Amniotic epithelial cell (primary cell): ENCODE measurements around the gene MYO1C.
"Not testable (repeated sequence)": the region's sequence is repeated elsewhere in the genome, so short reads cannot be mapped to it uniquely, and the experiment has no call there.

ENCODE experiments used
- DNase-seq: peaks from one replicate; pipeline ENCODE4 v3.0.0-alpha.2; 2010; ENCODE audit warnings: low read depth

Gene MYO1C

DNA sequence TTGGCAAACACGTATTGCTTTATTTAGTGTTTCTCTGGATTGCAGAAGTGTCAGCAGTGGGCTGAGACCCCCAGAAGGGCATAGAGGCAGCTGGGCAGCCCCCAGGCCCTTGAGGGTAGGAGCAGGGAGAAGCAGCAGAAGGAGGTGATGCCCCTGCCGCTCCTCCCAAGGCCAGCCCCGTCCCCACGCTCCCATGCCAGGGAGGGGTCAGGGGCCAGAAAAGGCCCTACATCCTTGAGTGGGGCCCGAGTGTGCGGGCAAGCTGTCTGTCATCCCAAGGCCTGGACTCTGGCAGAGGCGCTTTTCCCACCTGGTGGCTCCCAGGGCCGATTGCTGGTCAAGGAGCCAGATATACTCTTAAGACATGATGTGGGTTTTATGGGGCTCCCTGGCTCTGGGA, 28.3 kb downstream of the MYO1C start:
- DNase-seq: no peak

GRCh38 chr17:1462164-1463112, 30.0 kb downstream of the MYO1C start:
- peak; percentile 74 for DNase-seq

DNA sequence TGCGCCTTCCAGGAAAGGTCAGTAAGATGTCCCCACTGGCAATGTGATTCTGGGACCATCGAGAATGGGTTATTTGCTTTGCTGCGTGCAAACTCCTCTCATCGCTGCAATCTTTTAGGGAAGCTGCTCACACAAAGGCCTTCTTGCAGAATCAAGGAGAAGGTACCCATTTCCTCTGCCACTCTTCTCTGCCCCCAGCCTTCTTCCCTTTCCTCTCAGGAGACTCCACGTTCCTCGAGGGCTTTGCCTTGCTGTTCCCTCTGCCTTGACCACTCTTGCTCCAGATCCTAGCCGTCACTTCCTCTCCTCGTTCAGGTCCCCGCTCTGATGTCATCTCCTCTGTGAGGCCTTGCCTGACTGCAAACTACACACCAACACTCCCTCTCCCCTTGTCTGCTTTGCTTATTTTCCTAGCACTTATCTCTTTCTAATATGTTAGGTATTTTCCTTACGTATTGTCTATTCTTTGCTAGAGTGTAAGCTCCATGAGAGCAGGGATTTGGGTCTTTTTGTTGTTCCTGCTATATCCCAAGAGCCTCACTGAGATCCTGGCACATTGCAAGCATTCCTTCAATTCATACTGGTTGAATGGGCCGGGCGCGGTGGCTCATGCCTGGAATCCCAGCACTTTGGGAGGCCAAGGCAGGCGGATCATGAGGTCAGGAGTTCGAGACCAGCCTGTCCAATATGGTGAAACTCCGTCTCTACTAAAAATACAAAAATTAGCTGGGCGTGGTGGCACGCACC, 31.1 kb downstream of the MYO1C start:
- DNase-seq: no peak

- DNase-seq: no peak
Observed at GRCh38 chr17:1460233-1460632, 32.3 kb downstream of the MYO1C start.

GRCh38 chr17:1455797-1456599, 36.5 kb downstream of the MYO1C start, which contains the start of gene CRK:
Gene CRK (minus strand): TSS chr17:1456232. CDS start chr17:1456117, 115 bp downstream.
- peak; percentile 88 for DNase-seq

DNA sequence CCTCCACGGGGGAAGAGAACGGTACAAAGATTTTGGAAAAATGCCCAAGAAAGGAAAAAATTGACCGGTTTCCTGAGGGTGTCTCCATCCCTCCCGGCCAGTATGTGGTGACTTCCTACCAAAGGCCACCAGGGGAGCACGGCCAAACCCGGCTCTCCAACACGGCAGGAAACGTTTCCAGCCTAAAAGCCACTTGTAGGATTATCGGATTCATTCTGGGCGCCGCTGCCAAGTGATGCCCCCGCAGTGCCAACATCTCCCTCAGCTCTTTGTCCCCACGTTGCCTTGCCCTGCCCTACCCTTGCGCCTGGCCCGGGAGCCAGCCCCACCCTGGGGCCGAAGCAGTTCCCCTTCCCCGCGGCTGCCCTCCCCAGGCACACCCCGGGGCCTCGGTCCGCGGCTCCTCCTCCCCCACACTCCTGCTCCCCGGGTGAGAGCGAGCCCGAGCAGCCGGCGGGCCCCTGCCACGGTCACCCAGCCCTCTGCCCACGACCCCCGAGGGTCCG, 37.1 kb downstream of the MYO1C start:
- peak; percentile 41 for DNase-seq

DNA sequence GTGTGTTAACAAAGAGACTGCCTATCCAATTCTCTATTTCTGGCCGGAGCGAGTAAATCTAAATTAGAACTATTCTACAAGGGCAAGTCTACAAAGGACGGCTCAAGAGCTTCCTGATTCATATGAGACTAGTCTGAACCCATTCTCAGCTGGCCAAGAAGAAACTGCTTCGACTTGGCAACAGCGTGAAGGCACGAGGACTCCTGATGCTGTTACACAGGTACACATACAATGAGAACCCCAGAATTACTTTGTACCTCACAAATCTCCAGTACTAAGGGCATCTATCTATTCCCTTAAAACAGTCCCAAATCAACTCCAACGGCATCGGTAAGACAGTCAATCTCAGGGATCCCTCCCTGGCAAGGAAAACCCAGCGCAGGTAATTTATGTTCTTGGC, 37.9 kb downstream of the MYO1C start:
- no peak for DNase-seq

DNA sequence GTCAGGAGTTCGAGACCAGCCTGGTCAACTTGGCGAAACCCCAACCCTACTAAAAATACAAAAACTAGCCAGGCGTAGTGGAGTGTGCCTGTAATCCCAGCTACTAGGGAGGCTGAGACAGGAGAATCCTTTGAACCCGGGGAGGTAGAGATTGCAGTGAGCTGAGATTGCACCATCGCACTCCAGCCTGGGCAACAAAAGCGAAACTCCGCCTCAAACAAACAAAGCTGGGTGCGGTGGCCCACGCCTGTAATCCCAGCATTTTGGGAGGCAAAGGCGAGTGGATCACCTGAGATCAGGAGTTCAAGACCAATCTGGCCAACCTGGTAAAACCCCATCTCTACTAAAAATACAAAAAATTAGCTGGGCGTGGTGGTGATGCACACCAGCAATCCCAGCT, 38.8 kb downstream of the MYO1C start:
- not testable (repeated sequence) for DNase-seq

DNA sequence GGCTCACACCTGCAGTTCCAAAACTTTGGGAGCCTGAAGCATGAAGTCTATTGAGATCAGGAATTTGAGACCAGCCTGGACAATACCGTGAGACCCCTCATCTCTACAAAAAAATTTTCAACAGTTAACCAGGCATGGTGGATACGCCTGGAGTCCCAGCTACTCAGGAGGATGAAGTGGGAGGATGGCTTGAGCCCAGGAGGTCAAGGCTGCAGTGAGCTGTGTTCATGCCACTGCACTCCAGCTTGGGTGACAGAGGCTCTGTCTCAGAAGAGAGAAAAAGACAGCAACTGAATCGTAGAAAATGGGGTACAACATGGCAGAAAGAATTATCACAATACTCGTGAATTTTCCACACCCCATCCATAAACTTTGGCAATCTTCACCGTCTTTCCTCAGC, 39.6 kb downstream of the MYO1C start:
- no peak for DNase-seq

DNA sequence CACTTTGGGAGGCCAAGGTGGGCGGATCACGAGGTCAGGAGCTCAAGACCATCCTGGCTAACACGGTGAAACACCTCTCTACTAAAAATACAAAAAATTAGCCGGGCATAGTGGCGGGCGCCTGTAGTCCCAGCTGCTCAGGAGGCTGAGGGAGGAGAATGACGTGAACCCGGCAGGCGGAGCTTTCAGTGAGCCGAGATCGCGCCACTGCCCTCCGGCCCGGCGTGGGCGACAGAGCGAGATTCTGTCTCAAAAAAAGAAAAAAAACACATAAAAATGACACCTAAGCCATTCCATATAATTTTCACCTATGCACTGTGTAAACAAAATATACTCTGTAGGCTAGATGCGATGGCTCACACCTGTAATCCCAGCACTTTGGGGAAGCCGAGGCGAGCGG, 42.2 kb downstream of the MYO1C start:
- not testable (repeated sequence) for DNase-seq

DNA sequence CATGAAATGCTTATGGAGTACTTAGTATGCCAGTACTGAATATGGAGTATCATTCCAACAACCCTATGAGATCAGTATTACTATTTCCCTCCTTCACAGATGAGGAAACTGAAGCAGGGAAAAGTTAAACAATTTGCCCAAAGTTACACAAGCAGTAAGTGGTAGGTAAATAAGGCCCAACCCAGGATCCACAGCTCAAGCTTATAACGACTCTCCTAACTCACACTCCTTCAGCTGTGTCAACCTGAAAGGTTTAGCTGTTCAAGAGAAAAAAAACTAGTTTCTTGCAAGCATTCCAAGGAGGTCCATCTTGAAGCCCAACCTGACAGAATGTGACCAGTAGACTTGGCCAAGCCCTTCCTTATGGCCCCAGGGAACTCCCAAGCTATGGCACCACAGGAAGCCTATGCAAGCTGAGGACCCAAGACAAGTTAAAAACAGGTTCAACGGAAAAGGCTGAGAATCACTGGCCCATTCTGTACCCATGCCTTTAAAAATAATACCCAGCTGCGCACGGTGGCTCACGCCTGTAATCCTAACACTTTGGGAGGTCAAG, 43.0 kb downstream of the MYO1C start:
- DNase-seq: no peak

DNA sequence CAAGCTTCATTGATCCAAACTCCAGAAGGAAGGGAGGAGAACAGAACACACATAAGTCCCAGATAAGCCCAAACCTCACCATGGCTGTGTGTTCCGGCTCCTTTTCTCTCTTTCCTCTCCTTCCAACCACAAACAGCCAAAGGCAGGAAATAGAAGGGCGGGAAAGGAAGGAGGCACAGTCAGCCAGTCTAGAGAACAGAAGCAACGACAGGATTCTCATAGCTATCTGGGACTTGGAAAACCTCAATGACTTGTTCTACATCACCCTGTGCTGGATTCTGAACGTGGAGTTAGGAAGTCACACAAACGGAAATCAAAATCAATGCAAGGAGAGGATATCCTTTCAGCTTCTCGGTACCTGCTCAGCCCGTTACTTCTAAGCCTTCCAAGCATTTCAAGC, 45.4 kb downstream of the MYO1C start:
- no peak for DNase-seq

GRCh38 chr17:1446201-1446600, 46.3 kb downstream of the MYO1C start:
- no peak for DNase-seq

DNA sequence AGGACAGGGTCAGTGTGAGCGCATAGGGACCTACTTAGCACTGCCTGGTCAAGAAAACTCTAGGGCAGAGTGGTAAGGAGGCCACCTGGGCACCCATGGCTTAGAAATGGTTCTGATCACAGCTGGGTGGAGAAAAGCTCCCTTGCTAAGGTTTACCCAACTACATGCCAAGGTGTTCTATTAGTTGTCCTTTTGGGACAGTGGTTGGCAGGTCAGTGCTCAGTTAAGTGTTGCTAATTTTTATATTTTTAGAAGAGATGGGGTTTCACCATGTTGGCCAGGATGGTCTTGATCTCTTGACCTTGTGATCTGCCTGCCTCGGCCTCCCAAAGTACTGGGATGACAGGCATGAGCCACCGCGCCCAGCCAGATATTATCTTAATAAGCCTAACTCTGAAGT, 46.8 kb downstream of the MYO1C start:
- DNase-seq: not testable (repeated sequence)

DNA sequence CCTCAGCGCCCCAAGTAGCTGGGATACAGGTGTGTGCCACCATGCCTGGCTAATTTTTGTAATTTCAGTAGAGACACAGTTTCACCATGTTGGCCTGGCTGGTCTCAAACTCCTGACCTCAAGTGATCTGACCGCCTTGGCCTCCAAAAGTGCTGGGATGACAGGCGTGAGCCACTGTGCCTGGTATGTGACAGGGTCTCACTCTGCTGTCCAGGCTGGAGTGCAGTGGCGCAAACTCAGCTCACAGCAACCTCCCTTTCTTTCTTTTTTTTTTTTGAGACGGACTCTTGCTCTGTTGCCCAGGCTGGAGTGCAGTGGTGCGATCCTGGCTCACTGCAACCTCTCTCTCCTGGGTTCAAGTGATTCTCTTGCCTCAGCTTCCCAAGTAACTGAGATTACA, 49.8 kb downstream of the MYO1C start:
- not testable (repeated sequence) for DNase-seq

DNA sequence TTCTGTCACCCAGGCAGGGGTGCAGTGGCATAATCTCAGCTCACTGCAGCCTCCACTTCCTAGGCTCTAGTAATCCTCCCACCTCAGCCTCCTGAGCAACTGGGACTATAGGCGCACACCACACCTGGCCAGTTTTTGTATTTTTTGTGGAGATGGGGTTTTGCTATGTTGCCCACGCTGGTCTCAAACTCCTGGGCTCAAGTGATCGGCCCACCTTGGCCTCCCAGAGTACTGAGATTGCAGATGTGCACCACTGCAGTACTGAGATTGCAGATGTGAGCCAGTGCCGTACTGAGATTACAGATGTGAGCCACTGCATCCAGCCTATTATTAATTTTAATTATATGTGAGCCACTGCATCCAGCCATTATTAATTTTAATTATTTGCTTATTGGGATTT, 50.3 kb downstream of the MYO1C start:
- no peak for DNase-seq

DNA sequence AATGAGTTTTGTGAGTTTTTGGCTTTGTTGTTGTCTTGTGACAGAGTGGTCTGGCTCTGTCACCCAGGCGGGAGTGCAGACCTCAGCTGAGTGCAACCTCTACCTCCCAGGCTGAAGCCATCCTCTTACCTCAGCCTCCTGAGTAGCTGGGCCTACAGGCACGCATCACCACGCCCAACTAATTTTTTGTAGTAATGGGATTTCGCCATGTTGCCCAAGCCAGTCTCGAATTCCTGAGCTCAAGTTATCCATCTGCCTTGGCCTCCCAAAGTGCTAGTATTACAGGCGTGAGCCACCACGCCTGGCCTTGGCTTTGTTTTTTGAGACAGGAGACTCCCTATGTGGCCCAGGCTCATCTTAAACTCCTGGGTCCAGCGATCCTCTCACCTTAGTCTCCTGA, 51.6 kb downstream of the MYO1C start:
- no peak for DNase-seq

GRCh38 chr17:1438593-1439083, 53.8 kb downstream of the MYO1C start:
- peak; percentile 94 for DNase-seq

DNA sequence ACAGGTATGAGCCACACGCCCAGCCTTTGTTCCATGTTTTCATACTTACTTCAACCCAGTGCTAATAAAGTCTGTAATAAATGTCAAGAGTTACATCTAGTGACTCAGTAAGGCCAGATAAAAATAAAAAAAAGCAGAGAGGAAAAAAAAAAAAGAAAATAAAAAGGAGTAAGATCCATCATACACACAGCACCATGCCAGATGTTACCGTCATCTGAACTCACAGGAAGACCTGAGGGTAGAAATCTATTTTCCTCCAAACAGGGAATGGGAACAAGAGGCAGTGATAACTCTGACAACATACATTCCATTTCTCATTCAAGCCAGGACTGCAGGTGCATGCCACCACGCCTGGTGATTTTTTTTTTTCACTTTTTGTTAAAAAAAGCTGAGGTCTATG, 57.2 kb downstream of the MYO1C start:
- no peak for DNase-seq

- peak; percentile 95 for DNase-seq
Observed at GRCh38 chr17:1434150-1434549, 58.3 kb downstream of the MYO1C start.

- DNase-seq: no peak
Observed at GRCh38 chr17:1431631-1432104, 60.8 kb downstream of the MYO1C start.
